PC-3 (cell line): Measurements from ENCODE around the gene ABCA7.

Experiments
- CTCF ChIP-seq: fragments of 300-600 bp; sonication (generic); conservative IDR thresholded peaks from 2 replicates; pipeline ENCODE4 v1.5.1; 2017; ENCODE audit warnings: antibody characterized with exemption, low read depth, mild to moderate bottlenecking, low read length
- EZH2phosphoT487 ChIP-seq: fragments of 300-600 bp; sonication (generic); IDR thresholded peaks from 2 replicates; pipeline ENCODE4 v1.6.1; 2018; ENCODE audit warnings: mild to moderate bottlenecking, antibody characterized with exemption, low read length, borderline replicate concordance

GRCh38 chr19:1062387-1063029 is 22.6 kb downstream of the ABCA7 start:
- TF ChIP-seq CTCF, result no peak
- TF ChIP-seq EZH2phosphoT487, result no peak
